ENCODE results near the gene RTL10. TPM values are rescaled to one million over a fixed set of nuclear protein-coding genes. Genes with fewer than 3 reads are reported as not detected.

Gene RTL10
- total RNA-seq, 1 experiment from 2014 or later: 25.6 TPM

DNA sequence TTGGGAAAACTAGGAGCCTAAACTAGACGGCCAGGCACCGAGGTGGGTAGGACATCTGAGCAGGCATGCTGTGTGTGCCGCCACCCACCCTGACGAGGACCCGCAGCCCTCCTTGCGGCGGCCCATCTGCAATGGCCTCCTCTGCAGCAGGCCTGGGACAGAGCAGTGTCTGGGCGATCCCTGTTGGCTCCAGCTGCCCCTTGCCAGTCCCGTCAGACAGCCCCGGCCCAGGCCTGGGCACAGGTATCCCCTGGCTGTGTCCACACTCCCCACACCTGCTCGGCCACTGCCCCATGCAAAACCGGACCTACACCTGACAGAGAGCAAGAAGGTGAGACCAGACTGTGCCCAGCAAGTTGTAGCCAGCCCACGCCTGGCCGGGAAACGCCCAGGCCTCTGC is 38.7 kb upstream of the RTL10 start:
- Histone ChIP-seq H3K4me1 (ENCODE audit: insufficient read depth, low read length, poor library complexity, severe bottlenecking) (peaks cover 38% of the 10 kb centered on the region), H3K36me3 (ENCODE audit: insufficient read depth, low read length, poor library complexity, severe bottlenecking) (no peaks in the 10 kb centered on the region), H3K27me3 (replicated peaks; ENCODE audit: insufficient read depth, low read depth, low read length, poor library complexity) (no peaks in the 10 kb centered on the region), H3K9me3 (ENCODE audit: low read depth, low read length, poor library complexity, severe bottlenecking) (no peaks in the 10 kb centered on the region), H3K4me3 (ENCODE audit: low read depth, low read length, poor library complexity, severe bottlenecking) (no peak overlapping the region), H3K27ac (ENCODE audit: low read depth, low read length, poor library complexity, severe bottlenecking) (peak overlapping the region; percentile 82)
- TF ChIP-seq, protein P1, sequence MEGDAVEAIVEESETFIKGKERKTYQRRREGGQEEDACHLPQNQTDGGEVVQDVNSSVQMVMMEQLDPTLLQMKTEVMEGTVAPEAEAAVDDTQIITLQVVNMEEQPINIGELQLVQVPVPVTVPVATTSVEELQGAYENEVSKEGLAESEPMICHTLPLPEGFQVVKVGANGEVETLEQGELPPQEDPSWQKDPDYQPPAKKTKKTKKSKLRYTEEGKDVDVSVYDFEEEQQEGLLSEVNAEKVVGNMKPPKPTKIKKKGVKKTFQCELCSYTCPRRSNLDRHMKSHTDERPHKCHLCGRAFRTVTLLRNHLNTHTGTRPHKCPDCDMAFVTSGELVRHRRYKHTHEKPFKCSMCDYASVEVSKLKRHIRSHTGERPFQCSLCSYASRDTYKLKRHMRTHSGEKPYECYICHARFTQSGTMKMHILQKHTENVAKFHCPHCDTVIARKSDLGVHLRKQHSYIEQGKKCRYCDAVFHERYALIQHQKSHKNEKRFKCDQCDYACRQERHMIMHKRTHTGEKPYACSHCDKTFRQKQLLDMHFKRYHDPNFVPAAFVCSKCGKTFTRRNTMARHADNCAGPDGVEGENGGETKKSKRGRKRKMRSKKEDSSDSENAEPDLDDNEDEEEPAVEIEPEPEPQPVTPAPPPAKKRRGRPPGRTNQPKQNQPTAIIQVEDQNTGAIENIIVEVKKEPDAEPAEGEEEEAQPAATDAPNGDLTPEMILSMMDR (conservative IDR thresholded peaks at IDR 0.05; ENCODE audit: low read depth, low read length): no peak
- TF ChIP-seq EZH2 (IDR thresholded peaks at IDR 0.05; ENCODE audit: borderline replicate concordance, low read depth, low read length, poor library complexity, severe bottlenecking): no peak
- intact Hi-C loops (cut with micrococcal nuclease; ENCODE audit: unreplicated experiment): no loop called here
- POLR2A ChIA-PET (ENCODE audit: low non-redundant PET): no interaction called here
- DNase-seq (ENCODE audit: low spot score): no peak
- CTCF ChIA-PET: no interaction called here
- no TSS peak for BruUV-seq (replicated peaks)

DNA sequence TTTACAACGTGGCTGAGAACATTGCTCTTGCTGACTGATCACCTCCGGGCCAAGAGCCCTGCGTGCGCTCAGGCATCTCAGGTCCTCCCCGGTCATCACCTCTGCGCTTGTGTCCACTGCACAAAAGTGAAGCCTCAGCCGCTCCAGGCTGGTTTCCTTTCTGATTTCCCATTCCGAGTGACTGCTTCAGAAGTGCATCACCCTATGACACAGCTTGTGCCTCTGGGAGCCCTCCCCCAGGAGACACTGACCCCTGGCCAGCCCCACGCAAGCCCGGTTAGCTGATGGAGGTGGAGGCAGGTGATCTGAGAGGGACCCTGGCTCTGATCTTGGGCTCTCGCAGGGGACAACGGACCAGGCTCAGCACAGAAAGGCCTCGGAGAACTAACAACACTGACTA is 38.3 kb upstream of the RTL10 start:
- ChIA-PET CTCF (no interaction called here), POLR2A (ENCODE audit: low non-redundant PET) (no interaction called here)
- no TSS peak for BruUV-seq (replicated peaks)
- Histone ChIP-seq H3K27ac (ENCODE audit: low read depth, low read length, poor library complexity, severe bottlenecking) (peak overlapping the region; percentile 82), H3K4me3 (ENCODE audit: low read depth, low read length, poor library complexity, severe bottlenecking) (no peak overlapping the region), H3K4me1 (ENCODE audit: insufficient read depth, low read length, poor library complexity, severe bottlenecking) (peaks cover 40% of the 10 kb centered on the region), H3K27me3 (replicated peaks; ENCODE audit: insufficient read depth, low read depth, low read length, poor library complexity) (no peaks in the 10 kb centered on the region), H3K36me3 (ENCODE audit: insufficient read depth, low read length, poor library complexity, severe bottlenecking) (no peaks in the 10 kb centered on the region), H3K9me3 (ENCODE audit: low read depth, low read length, poor library complexity, severe bottlenecking) (no peaks in the 10 kb centered on the region)
- DNase-seq (ENCODE audit: low spot score): no peak
- TF ChIP-seq, protein P1 (conservative IDR thresholded peaks at IDR 0.05; ENCODE audit: low read depth, low read length): no peak
- TF ChIP-seq EZH2 (IDR thresholded peaks at IDR 0.05; ENCODE audit: borderline replicate concordance, low read depth, low read length, poor library complexity, severe bottlenecking): no peak
- intact Hi-C loops (cut with micrococcal nuclease; ENCODE audit: unreplicated experiment): no loop called here

DNA sequence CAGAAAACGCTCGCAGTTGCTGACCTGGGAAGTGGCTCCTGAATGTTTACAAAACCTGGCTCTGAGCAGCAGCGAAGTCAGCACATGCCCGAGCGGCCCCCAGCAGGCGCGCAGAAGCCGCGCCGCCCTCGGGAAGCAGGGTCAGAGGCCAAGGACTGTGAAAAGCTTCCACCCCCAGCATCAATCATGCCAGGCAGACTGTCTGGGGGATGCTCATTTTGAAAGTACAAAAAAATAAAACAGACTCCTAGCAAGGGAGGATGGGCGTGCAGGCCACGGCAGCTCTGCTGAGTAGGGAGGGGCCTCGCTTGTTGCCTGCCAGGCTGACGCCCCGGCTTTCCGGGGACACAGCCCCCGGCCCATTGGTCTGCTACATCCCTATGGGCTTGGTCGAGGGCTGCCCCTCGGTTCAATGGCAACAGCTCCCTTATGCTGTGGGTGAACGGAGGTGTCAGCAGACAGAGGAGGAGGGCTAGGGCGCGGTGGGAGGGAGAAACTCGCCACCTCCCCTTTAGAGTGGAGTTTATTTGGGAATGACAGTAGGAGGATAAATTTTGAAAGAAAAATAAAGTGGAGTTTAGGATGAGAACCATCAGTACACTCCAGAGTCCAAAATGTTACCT is 37.7 kb upstream of the RTL10 start:
- H3K27me3 ChIP-seq (replicated peaks; ENCODE audit: insufficient read depth, low read depth, low read length, poor library complexity): no peaks in the 10 kb centered on the region
- H3K4me1 ChIP-seq (ENCODE audit: insufficient read depth, low read length, poor library complexity, severe bottlenecking): peaks cover 46% of the 10 kb centered on the region
- TF ChIP-seq, protein P1 (conservative IDR thresholded peaks at IDR 0.05; ENCODE audit: low read depth, low read length): no peak
- TF ChIP-seq EZH2 (IDR thresholded peaks at IDR 0.05; ENCODE audit: borderline replicate concordance, low read depth, low read length, poor library complexity, severe bottlenecking): no peak
- ChIA-PET CTCF (interaction anchor here (0.5 kb wide), 1 partner anchor 157 kb away, joined by 7 read pairs; no protein-coding TSS in a partner anchor), POLR2A (ENCODE audit: low non-redundant PET) (no interaction called here)
- DNase-seq (ENCODE audit: low spot score): no peak
- no TSS peak for BruUV-seq (replicated peaks)
- H3K27ac ChIP-seq (ENCODE audit: low read depth, low read length, poor library complexity, severe bottlenecking): peak overlapping the region; percentile 82
- intact Hi-C loops (cut with micrococcal nuclease; ENCODE audit: unreplicated experiment): no loop called here
- no peaks in the 10 kb centered on the region for H3K36me3 ChIP-seq (ENCODE audit: insufficient read depth, low read length, poor library complexity, severe bottlenecking)
- H3K9me3 ChIP-seq (ENCODE audit: low read depth, low read length, poor library complexity, severe bottlenecking): no peaks in the 10 kb centered on the region
- no peak overlapping the region for H3K4me3 ChIP-seq (ENCODE audit: low read depth, low read length, poor library complexity, severe bottlenecking)
